AG04449 (cell line): ENCODE measurements around the gene ABHD15.

Experiments used
- CTCF ChIA-PET: fragments of 350-600 bp; formaldehyde crosslinking; extraction: SDS; loops from one replicate; lab custom pipeline; 2021; ENCODE audit warnings: antibody characterized with exemption; lab: Yijun Ruan, JAX
- POLR2A ChIA-PET: fragments of 400-600, 350-600 bp; formaldehyde crosslinking; extraction: SDS; loops from one replicate; lab custom pipeline; 2020; ENCODE audit warnings: antibody characterized with exemption, inconsistent platforms; lab: Yijun Ruan, JAX
- DNase-seq: peaks from one replicate; pipeline ENCODE4 v3.0.0-alpha.2; 2010; ENCODE audit warnings: low read depth, low spot score
- H3K4me3 ChIP-seq: 2 replicates; pipeline ENCODE4 v1.5.1; 2011; ENCODE audit warnings: low read depth, mild to moderate bottlenecking, control low read depth, low read length
- CTCF ChIP-seq: IDR thresholded peaks from one replicate; pipeline ENCODE4 v1.5.1; 2011; ENCODE audit warnings: mild to moderate bottlenecking, moderate library complexity, low read length, control low read depth, inconsistent platforms; ENCODE audit not compliant: insufficient read depth; ENCODE audit errors: missing control alignments

The ABHD15 gene

GRCh38 chr17:29591737-29592608 is 25.1 kb upstream of the ABHD15 start:
- peak; percentile 99 for TF ChIP-seq CTCF
- CTCF ChIA-PET = interaction anchor here (0.6 to 5.0 kb wide), 22 partner anchors 9 to 501 kb away, joined by 3 to 103 read pairs (median 6); partner anchors contain the start of genes ABHD15 and SSH2
- POLR2A ChIA-PET = interaction anchor here (0.5 to 1.0 kb wide), 2 partner anchors 22 to 297 kb away, joined by 3 read pairs; no protein-coding TSS in a partner anchor
- H3K4me3 ChIP-seq = peak overlapping the region; percentile 59
- no peak for DNase-seq

GRCh38 chr17:29591146-29591736 is 24.4 kb upstream of the ABHD15 start:
- ChIA-PET POLR2A (interaction anchor here (0.5 to 1.0 kb wide), 2 partner anchors 22 to 297 kb away, joined by 3 read pairs; no protein-coding TSS in a partner anchor), CTCF (interaction anchor here (0.7 to 5.0 kb wide), 18 partner anchors 9 to 501 kb away, joined by 3 to 103 read pairs (median 10); partner anchors contain the start of gene ABHD15)
- no peak for TF ChIP-seq CTCF
- no peak for DNase-seq
- peak overlapping the region; percentile 59 for H3K4me3 ChIP-seq

GRCh38 chr17:29590411-29591145 is 23.7 kb upstream of the ABHD15 start:
- no peak for TF ChIP-seq CTCF
- CTCF ChIA-PET = interaction anchor here (0.7 to 5.0 kb wide), 13 partner anchors 10 to 498 kb away, joined by 3 to 103 read pairs (median 10); partner anchors contain the start of gene ABHD15
- POLR2A ChIA-PET = interaction anchor here (1.0 kb wide), 1 partner anchor 21 kb away, joined by 3 read pairs; no protein-coding TSS in a partner anchor
- no peak for DNase-seq
- H3K4me3 ChIP-seq = peak overlapping the region; percentile 59

GRCh38 chr17:29589524-29590410 is 22.9 kb upstream of the ABHD15 start, which contains the start of gene GIT1:
Gene GIT1 (minus strand): TSS chr17:29589648. CDS start chr17:29589378, 270 bp downstream.
- no peak for DNase-seq
- ChIA-PET POLR2A (no interaction called here), CTCF (interaction anchor here (0.9 to 20.8 kb wide), 7 partner anchors 9 to 499 kb away, joined by 3 to 210 read pairs (median 23); partner anchors contain the start of gene TP53I13)

More at GRCh38 chr17:29589524-29590410, 22.9 kb upstream of the ABHD15 start, which contains the start of gene GIT1:
- H3K4me3 ChIP-seq = peak within 1 kb of the TSS; percentile 82
- TF ChIP-seq CTCF = no peak
